ENCODE data around the gene FAM20A. TPM values are rescaled to one million over a fixed set of nuclear protein-coding genes. Genes with fewer than 3 reads are reported as not detected.

Gene FAM20A
- total RNA-seq, 1 donor from 2014 or later: not detected

DNA sequence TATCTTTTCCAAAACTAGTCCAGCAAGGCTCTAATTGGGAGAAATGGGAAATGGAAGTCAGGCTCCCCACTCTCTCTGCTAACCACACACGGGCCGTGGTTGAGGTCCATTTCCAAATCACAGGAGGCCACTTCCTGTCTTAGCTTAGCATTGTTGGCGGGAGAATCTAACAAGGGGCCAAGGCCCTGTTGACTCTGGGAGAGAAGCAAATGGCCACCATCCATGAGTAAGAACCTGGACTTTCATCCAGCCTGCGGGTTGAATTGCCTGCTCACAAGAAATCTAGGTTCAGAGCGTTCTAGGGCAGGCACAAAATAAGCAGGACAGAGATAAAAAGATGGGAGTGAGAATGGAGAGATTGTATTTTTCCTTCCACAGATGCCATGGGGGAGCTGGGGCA is 5.7 kb downstream of the FAM20A start:
- Mint-ChIP-seq H3K27me3 (peaks cover 53% of the 10 kb centered on the region), H3K4me3 (no peak overlapping the region), H3K36me3 (ENCODE audit: low read depth) (no peaks in the 10 kb centered on the region), H3K4me1 (peaks cover 5% of the 10 kb centered on the region), H3K27ac (no peak overlapping the region), H3K9me3 (no peaks in the 10 kb centered on the region)
- intact Hi-C loops (cut with micrococcal nuclease): no loop called here
- DNase-seq: no peak
- ChIA-PET POLR2A (no interaction called here), CTCF (no interaction called here)
- TF ChIP-seq, protein P1, sequence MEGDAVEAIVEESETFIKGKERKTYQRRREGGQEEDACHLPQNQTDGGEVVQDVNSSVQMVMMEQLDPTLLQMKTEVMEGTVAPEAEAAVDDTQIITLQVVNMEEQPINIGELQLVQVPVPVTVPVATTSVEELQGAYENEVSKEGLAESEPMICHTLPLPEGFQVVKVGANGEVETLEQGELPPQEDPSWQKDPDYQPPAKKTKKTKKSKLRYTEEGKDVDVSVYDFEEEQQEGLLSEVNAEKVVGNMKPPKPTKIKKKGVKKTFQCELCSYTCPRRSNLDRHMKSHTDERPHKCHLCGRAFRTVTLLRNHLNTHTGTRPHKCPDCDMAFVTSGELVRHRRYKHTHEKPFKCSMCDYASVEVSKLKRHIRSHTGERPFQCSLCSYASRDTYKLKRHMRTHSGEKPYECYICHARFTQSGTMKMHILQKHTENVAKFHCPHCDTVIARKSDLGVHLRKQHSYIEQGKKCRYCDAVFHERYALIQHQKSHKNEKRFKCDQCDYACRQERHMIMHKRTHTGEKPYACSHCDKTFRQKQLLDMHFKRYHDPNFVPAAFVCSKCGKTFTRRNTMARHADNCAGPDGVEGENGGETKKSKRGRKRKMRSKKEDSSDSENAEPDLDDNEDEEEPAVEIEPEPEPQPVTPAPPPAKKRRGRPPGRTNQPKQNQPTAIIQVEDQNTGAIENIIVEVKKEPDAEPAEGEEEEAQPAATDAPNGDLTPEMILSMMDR (IDR thresholded peaks at IDR 0.05): no peak
- ATAC-seq (ENCODE audit: low read depth): no peak

DNA sequence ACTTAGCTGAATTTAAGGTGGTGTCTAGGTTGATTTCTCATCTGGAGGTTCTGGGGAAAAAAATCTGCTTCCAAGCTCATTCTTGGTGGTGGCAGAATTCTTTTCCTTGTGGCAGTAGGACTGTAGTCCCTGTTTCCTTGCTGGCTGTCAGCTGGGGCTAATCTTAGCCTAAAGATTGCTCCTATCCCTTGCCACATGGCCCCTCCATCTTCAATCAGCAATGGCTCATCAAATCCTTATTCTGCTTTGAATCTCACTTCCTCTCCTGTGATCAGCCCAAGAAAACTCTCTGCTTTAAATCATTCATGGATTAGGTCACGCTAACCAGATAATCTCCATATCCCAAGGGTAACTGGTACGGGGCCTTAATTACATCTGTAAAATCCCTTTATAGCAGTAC is 6.6 kb downstream of the FAM20A start:
- ATAC-seq (ENCODE audit: low read depth): no peak
- Mint-ChIP-seq H3K27ac (no peak overlapping the region), H3K27me3 (peaks cover 49% of the 10 kb centered on the region), H3K4me1 (peaks cover 1% of the 10 kb centered on the region), H3K36me3 (ENCODE audit: low read depth) (no peaks in the 10 kb centered on the region), H3K4me3 (no peak overlapping the region), H3K9me3 (no peaks in the 10 kb centered on the region)
- ChIA-PET POLR2A (no interaction called here), CTCF (no interaction called here)
- DNase-seq: no peak
- TF ChIP-seq, protein P1 (IDR thresholded peaks at IDR 0.05): no peak
- intact Hi-C loops (cut with micrococcal nuclease): no loop called here

DNA sequence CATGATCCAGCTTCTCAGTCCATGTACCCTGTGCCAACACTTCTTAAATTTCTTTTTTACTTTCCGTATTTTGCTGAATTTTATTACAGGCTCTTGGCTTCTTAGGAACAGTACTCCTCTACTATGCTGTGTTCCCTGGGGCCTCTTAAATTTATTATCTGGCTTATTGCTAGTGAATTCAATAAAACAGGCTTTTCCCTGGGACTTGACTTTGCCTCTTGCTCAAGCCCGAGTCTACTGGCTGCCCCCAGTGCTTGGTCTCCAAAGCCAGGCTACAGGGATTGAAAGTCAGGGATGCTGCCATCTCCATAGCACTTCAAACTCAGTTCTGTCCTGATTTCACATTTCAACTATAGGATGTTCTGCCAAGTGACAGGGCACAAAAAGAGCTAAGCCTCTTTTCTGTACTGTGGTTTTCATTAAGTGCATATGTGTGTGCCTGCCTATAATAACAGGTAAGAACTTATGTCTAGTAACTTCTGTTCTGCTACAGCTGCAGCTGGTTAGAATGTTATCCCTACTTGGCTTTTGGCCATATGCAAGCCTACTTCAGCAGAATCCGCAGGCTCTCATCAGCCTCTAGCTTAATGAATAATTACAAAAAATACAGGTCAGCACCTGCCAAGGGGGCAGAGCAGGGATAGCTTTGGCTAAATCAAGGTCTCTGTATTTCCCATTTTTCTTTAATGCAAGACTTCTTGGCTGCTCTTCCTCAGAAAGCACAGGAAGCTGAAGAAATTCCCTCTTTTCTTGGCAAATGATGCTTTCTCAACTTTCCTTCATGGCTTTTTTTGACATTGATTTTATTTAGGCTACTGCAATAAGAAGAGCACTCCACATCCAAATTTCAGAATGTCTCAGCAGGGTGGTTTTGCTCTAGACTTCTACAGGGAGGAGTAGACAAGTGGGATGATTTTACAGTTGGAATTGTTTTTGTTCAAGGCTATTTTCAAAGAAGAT is 8.2 kb downstream of the FAM20A start:
- peaks cover 3% of the 10 kb centered on the region for H3K9me3 Mint-ChIP-seq
- H3K36me3 Mint-ChIP-seq (ENCODE audit: low read depth): no peaks in the 10 kb centered on the region
- intact Hi-C loops (cut with micrococcal nuclease): no loop called here
- TF ChIP-seq, protein P1 (IDR thresholded peaks at IDR 0.05): no peak
- no peaks in the 10 kb centered on the region for H3K4me1 Mint-ChIP-seq
- CTCF ChIA-PET: no interaction called here
- DNase-seq (no peak), ATAC-seq (ENCODE audit: low read depth) (no peak)
- no peak overlapping the region for H3K4me3 Mint-ChIP-seq
- POLR2A ChIA-PET: no interaction called here
- H3K27ac Mint-ChIP-seq: no peak overlapping the region
- peaks cover 34% of the 10 kb centered on the region for H3K27me3 Mint-ChIP-seq

DNA sequence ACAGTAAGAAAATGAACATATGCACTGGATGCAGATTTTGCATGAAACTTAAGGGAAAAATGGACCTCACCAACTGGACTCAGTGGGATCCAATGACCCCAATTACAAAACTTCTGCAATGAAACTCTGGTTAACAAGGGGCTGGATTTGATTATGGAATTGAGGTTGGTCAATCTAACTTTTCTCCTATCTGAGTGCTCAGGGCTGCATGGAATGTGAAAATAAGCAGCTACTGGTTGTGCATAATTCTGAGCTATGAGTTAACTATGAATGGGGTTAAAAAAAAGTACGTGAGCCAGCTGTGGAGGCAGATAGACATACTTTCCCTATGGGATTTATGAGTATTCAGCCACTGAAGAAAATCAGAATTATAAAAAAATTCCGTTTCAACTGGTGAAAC is 9.2 kb downstream of the FAM20A start:
- DNase-seq (no peak), ATAC-seq (ENCODE audit: low read depth) (no peak)
- TF ChIP-seq, protein P1 (IDR thresholded peaks at IDR 0.05): no peak
- no peak overlapping the region for H3K27ac Mint-ChIP-seq
- CTCF ChIA-PET: no interaction called here
- H3K27me3 Mint-ChIP-seq: peaks cover 28% of the 10 kb centered on the region
- no peaks in the 10 kb centered on the region for H3K4me1 Mint-ChIP-seq
- POLR2A ChIA-PET: no interaction called here
- H3K9me3 Mint-ChIP-seq: peaks cover 3% of the 10 kb centered on the region
- H3K4me3 Mint-ChIP-seq: no peak overlapping the region
- no peaks in the 10 kb centered on the region for H3K36me3 Mint-ChIP-seq (ENCODE audit: low read depth)
- intact Hi-C loops (cut with micrococcal nuclease): no loop called here

DNA sequence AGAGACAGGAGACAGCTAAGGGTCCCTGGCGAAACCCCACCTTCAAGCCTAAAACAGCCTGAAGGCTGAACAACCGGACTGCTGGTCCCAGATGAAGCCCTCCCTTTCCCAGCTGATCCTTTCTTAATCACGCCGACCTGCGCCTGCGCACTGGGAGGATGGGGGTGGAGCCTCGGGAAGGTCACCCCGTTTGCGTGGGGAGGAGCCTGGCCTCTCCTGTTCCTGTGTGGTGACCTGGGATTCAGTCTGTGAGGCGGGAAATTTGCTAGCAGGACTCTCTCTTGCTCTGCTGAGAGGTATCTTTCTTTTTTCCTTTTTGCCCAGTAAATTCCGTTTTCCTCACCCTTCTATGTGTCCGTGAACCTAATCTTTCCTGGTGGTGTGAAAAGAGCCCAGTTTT is 9.6 kb downstream of the FAM20A start:
- peaks cover 3% of the 10 kb centered on the region for H3K9me3 Mint-ChIP-seq
- no peaks in the 10 kb centered on the region for H3K4me1 Mint-ChIP-seq
- TF ChIP-seq, protein P1 (IDR thresholded peaks at IDR 0.05): no peak
- peaks cover 23% of the 10 kb centered on the region for H3K27me3 Mint-ChIP-seq
- no peak for ATAC-seq (ENCODE audit: low read depth)
- H3K36me3 Mint-ChIP-seq (ENCODE audit: low read depth): no peaks in the 10 kb centered on the region
- no peak overlapping the region for H3K27ac Mint-ChIP-seq
- no peak for DNase-seq
- intact Hi-C loops (cut with micrococcal nuclease): no loop called here
- ChIA-PET POLR2A (no interaction called here), CTCF (no interaction called here)
- H3K4me3 Mint-ChIP-seq: no peak overlapping the region

Data from activated B cell treated with CpG ODN at 0.5 μM for 24 hours (primary cell).